Measurements from ENCODE around the gene NVL.

NVL gene

DNA sequence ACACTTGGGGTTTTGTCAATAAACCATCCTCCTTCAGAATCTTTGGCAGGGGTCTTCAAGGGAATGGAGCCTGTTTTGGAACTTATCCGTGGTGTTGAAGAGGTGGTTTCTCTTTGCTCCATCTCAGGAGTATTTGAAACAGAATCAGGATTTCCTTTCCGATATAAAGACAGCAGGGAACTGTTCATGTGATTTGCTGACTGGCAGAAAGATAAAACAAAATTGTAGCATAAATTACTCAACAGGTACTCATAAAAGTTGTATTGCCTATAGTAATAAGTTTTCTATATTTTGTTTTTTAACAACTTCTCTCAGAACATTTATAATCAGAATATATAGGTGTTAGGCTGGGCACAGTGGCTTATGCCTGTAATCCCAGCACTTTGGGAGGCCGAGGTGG is 21.9 kb downstream of the NVL start:
- TF ChIP-seq, protein P1, sequence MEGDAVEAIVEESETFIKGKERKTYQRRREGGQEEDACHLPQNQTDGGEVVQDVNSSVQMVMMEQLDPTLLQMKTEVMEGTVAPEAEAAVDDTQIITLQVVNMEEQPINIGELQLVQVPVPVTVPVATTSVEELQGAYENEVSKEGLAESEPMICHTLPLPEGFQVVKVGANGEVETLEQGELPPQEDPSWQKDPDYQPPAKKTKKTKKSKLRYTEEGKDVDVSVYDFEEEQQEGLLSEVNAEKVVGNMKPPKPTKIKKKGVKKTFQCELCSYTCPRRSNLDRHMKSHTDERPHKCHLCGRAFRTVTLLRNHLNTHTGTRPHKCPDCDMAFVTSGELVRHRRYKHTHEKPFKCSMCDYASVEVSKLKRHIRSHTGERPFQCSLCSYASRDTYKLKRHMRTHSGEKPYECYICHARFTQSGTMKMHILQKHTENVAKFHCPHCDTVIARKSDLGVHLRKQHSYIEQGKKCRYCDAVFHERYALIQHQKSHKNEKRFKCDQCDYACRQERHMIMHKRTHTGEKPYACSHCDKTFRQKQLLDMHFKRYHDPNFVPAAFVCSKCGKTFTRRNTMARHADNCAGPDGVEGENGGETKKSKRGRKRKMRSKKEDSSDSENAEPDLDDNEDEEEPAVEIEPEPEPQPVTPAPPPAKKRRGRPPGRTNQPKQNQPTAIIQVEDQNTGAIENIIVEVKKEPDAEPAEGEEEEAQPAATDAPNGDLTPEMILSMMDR (IDR thresholded peaks at IDR 0.05; ENCODE audit: insufficient read depth, low read length, missing control alignments): no peak
- DNase-seq (ENCODE audit: low read depth, low spot score): no peak
- ChIA-PET POLR2A (no interaction called here), CTCF (no interaction called here)
- no peak overlapping the region for H3K4me3 ChIP-seq (ENCODE audit: low read depth, low read length)

- TF ChIP-seq, protein P1 (IDR thresholded peaks at IDR 0.05; ENCODE audit: insufficient read depth, low read length, missing control alignments): no peak
- CTCF ChIA-PET: interaction anchor here (0.9 kb wide), 1 partner anchor 209 kb away, joined by 3 read pairs; no protein-coding TSS in a partner anchor
- POLR2A ChIA-PET: no interaction called here
- no peak overlapping the region for H3K4me3 ChIP-seq (ENCODE audit: low read depth, low read length)
- DNase-seq (ENCODE audit: low read depth, low spot score): no peak
Observed at GRCh38 chr1:224304767-224305166, 25.2 kb downstream of the NVL start.

DNA sequence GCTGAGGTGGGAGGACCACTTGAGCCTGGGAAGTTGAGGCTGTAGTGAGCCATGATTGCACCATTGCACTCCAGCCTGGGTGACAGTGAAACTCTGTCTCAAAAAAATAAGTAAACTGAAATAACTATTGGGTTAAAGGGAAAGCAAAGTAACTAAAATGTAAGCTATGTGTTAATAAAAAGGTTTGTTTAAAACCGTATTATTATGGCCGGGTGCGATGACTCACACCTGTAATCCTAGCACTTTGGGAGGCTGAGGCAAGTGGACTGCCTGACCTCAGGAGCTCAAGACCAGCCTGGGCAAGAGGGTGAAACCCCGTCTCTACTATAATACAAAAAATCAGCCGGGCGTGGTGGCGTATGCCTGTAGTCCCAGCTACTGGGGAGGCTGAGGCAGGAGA is 27.0 kb downstream of the NVL start:
- no peak for DNase-seq (ENCODE audit: low read depth, low spot score)
- TF ChIP-seq, protein P1 (IDR thresholded peaks at IDR 0.05; ENCODE audit: insufficient read depth, low read length, missing control alignments): no peak
- ChIA-PET POLR2A (no interaction called here), CTCF (interaction anchor here (0.7 to 1.5 kb wide), 2 partner anchors 31 to 187 kb away, joined by 3 to 4 read pairs; no protein-coding TSS in a partner anchor)
- H3K4me3 ChIP-seq (ENCODE audit: low read depth, low read length): no peak overlapping the region

DNA sequence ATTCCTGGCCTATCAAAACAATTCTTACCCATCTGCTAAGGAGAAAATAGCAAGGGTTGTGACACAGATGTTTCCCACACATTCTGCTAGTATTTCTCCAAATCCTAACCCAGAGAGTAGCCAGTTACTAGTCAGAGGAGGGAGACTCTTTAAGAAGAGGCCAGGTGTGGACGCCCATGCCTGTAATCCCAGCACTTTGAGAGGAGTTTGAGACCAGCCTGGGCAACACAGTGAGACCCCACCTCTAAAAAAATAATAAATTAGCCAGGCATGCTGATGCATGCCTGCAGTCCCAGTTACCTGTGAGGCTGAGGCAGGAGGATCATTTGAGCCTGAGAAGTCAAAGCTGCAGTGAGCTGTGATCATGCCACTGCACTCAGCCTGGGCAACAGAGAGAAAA is 28.6 kb downstream of the NVL start:
- CTCF ChIA-PET: interaction anchor here (1.4 to 1.5 kb wide), 2 partner anchors 185 to 593 kb away, joined by 3 read pairs; no protein-coding TSS in a partner anchor
- DNase-seq (ENCODE audit: low read depth, low spot score): no peak
- H3K4me3 ChIP-seq (ENCODE audit: low read depth, low read length): no peak overlapping the region
- TF ChIP-seq, protein P1 (IDR thresholded peaks at IDR 0.05; ENCODE audit: insufficient read depth, low read length, missing control alignments): no peak
- POLR2A ChIA-PET: no interaction called here

GRCh38 chr1:224300346-224300745 is 29.6 kb downstream of the NVL start:
- peak; percentile 47 for DNase-seq (ENCODE audit: low read depth, low spot score)

GRCh38 chr1:224298346-224299330 is 31.3 kb downstream of the NVL start:
- ChIA-PET POLR2A (no interaction called here), CTCF (no interaction called here)
- no peak overlapping the region for H3K4me3 ChIP-seq (ENCODE audit: low read depth, low read length)
- no peak for DNase-seq (ENCODE audit: low read depth, low spot score)
- TF ChIP-seq, protein P1 (IDR thresholded peaks at IDR 0.05; ENCODE audit: insufficient read depth, low read length, missing control alignments): no peak

More at GRCh38 chr1:224300346-224300745, 29.6 kb downstream of the NVL start:
- TF ChIP-seq, protein P1 (IDR thresholded peaks at IDR 0.05; ENCODE audit: insufficient read depth, low read length, missing control alignments): no peak
- ChIA-PET POLR2A (no interaction called here), CTCF (interaction anchor here (0.8 to 1.4 kb wide), 5 partner anchors 13 to 622 kb away, joined by 3 to 9 read pairs (median 3); no protein-coding TSS in a partner anchor)
- no peak overlapping the region for H3K4me3 ChIP-seq (ENCODE audit: low read depth, low read length)
